HG02623 (cell line): ENCODE results near the gene MYO6.
"Not testable (repeated sequence)": the region's sequence is repeated elsewhere in the genome, so short reads cannot be mapped to it uniquely, and the experiment has no call there.

Source experiments
- ATAC-seq: cut with Tn5 transposase; IDR thresholded peaks from one replicate; pipeline ENCODE4 v1.9.1; 2021; ENCODE audit warnings: moderate library complexity; ENCODE audit not compliant: unreplicated experiment

MYO6 gene

GRCh38 chr6:75748743-75749538, at the start of gene MYO6:
Gene MYO6 (plus strand): TSS chr6:75749239. CDS start chr6:75817548, 68,309 bp downstream.
- peak; percentile 73 for ATAC-seq

GRCh38 chr6:75708334-75708733, 40.7 kb upstream of the MYO6 start:
- not testable (repeated sequence) for ATAC-seq

GRCh38 chr6:75711173-75711572, 37.9 kb upstream of the MYO6 start:
- ATAC-seq: no peak

GRCh38 chr6:75719133-75719532, 29.9 kb upstream of the MYO6 start:
- ATAC-seq: no peak

- ATAC-seq: no peak
Observed at GRCh38 chr6:75723382-75723781, 25.7 kb upstream of the MYO6 start.

- ATAC-seq: no peak
Observed at GRCh38 chr6:75727206-75727605, 21.8 kb upstream of the MYO6 start.

- not testable (repeated sequence) for ATAC-seq
Observed at GRCh38 chr6:75731029-75731428, 18.0 kb upstream of the MYO6 start.

GRCh38 chr6:75735491-75736186, 13.4 kb upstream of the MYO6 start:
- peak; percentile 77 for ATAC-seq

GRCh38 chr6:75743971-75744370, 5.1 kb upstream of the MYO6 start:
- no peak for ATAC-seq

GRCh38 chr6:75745404-75745803, 3.6 kb upstream of the MYO6 start:
- no peak for ATAC-seq

GRCh38 chr6:75746221-75746620, 2.8 kb upstream of the MYO6 start:
- ATAC-seq: no peak

- no peak for ATAC-seq
Observed at GRCh38 chr6:75747152-75747992, 1.7 kb upstream of the MYO6 start.

- no peak for ATAC-seq
Observed at GRCh38 chr6:75748003-75748742, 866 bp upstream of the MYO6 start.

GRCh38 chr6:75751443-75751842, 2.4 kb downstream of the MYO6 start:
- no peak for ATAC-seq

GRCh38 chr6:75752365-75752764, 3.3 kb downstream of the MYO6 start:
- ATAC-seq: no peak

GRCh38 chr6:75755704-75756103, 6.7 kb downstream of the MYO6 start:
- ATAC-seq: no peak

- ATAC-seq: no peak
Observed at GRCh38 chr6:75757295-75757694, 8.3 kb downstream of the MYO6 start.

GRCh38 chr6:75758061-75758460, 9.0 kb downstream of the MYO6 start:
- ATAC-seq: no peak

- no peak for ATAC-seq
Observed at GRCh38 chr6:75759207-75759606, 10.2 kb downstream of the MYO6 start.

- ATAC-seq: no peak
Observed at GRCh38 chr6:75760320-75760719, 11.3 kb downstream of the MYO6 start.

- no peak for ATAC-seq
Observed at GRCh38 chr6:75761489-75761888, 12.4 kb downstream of the MYO6 start.
